Activated CD8-positive, alpha-beta memory T cell treated with anti-CD3 and anti-CD28 coated beads, Interleukin-2, amount 10 ng/mL, durations not matched to agents 7 days and 5 days (primary cell): ENCODE results near the gene LIMCH1. TPM values are rescaled to one million over a fixed set of nuclear protein-coding genes. Genes with fewer than 3 reads are reported as not detected.

Experiments
- ATAC-seq: fragments of 150-1000 bp; cut with Tn5 transposase; one replicate; pipeline ENCODE4 v1.10.0; 2021; ENCODE audit warnings: moderate library complexity
- CTCF ChIA-PET: fragments of 350-600 bp; sonication (Branson Sonifier 250); formaldehyde crosslinking; loops from one replicate; lab custom pipeline; 2021; ENCODE audit warnings: antibody characterized with exemption; lab: Charles Lee
- DNase-seq: peaks from one replicate; pipeline ENCODE4 v3.0.0-alpha.2; 2020
- H3K27ac Mint-ChIP-seq: one replicate; pipeline ENCODE4 v1.8.0; 2021; ENCODE audit warnings: mild to moderate bottlenecking, mixed read lengths
- H3K27me3 Mint-ChIP-seq: one replicate; pipeline ENCODE4 v1.8.0; 2021; ENCODE audit warnings: mixed read lengths
- H3K36me3 Mint-ChIP-seq: one replicate; pipeline ENCODE4 v1.8.0; 2021; ENCODE audit warnings: mild to moderate bottlenecking, mixed read lengths
- H3K4me1 Mint-ChIP-seq: one replicate; pipeline ENCODE4 v1.8.0; 2021; ENCODE audit warnings: mixed read lengths
- H3K4me3 Mint-ChIP-seq: one replicate; pipeline ENCODE4 v1.8.0; 2021; ENCODE audit warnings: mild to moderate bottlenecking, moderate library complexity, mixed read lengths
- H3K9me3 Mint-ChIP-seq: one replicate; pipeline ENCODE4 v1.8.0; 2022; ENCODE audit warnings: low read depth, mixed read lengths
- total RNA-seq, 2 experiments: library from RNA; stranded (reverse); gene quantifications; one replicate each; pipeline ENCODE4 v1.2.3, GENCODE V29; 2021

Gene LIMCH1
- total RNA-seq, 2 experiments from 2014 or later: not detected

DNA sequence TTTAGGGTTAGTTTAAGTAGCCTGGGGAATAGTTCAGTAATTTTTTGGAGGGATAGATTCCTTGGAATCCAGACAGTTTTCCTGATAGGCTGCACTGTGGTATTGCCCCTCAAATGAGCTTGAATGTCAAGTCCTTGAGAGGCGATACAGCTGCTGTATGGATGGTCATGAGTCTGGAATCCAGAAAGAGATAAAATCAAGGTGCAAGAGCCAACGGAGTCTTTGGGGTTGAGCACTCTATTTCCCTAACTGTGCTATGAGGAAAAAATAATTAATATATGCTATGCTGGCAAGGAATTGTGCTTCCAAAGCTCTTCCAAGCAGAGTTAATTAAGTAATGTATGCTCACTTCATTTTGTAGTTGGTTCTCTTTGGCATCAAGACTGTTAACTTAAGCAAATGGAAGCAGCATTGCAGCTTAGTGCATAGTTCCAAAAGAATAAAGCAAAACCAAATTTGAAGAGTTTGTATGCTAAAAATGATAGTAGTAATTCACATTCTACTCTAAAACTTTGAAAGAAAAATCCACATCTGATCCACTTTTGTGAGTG lies 48.8 kb downstream of the LIMCH1 start:
- CTCF ChIA-PET: no interaction called here
- ATAC-seq (no peak), DNase-seq (no peak)
- Mint-ChIP-seq H3K27me3 (no peaks in the 10 kb centered on the region), H3K4me1 (no peaks in the 10 kb centered on the region), H3K36me3 (no peaks in the 10 kb centered on the region), H3K9me3 (peaks cover 2% of the 10 kb centered on the region), H3K27ac (no peak overlapping the region), H3K4me3 (no peak overlapping the region)

DNA sequence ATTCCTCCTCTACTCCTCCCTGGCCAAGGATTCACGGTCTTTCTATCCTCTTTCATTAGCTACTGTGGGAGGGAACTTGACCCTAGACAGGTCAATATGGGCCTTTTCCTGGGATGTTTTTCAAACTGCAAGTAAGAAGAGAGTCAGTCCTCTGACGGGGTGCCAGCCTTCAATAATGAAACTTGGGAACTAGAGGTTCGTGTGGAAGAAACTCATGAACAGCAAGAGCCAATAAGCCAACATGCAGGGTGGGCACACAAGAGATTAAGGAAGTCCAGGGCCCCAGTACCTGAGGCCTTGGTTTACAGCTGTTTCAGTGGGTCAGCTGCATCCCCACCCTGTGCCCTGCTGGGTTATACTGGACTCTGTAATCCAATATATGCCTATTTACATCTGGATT lies 49.3 kb downstream of the LIMCH1 start:
- Mint-ChIP-seq H3K27ac (no peak overlapping the region), H3K4me3 (no peak overlapping the region), H3K4me1 (no peaks in the 10 kb centered on the region), H3K27me3 (no peaks in the 10 kb centered on the region), H3K9me3 (peaks cover 2% of the 10 kb centered on the region), H3K36me3 (no peaks in the 10 kb centered on the region)
- ATAC-seq: no peak
- CTCF ChIA-PET: no interaction called here
- DNase-seq: no peak

DNA sequence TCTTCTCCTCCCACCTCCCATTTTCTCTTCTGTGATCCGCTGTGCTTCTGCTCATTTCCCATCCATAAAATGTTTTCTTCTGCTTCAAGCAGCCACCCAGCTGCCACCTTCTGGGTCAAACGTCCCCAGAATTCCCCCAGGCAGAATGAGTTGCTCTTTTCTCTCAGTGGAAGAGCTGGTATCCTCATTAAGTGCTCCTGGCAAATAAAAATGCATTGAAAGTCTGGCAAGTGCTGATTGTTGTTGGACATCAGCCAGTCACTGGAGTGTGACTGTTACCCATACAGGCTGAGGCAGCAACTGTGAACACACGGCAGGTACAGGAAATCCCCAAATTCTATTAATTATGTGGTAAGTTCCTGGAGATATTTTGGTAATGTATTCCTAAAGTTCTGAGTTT lies 52.6 kb downstream of the LIMCH1 start:
- ATAC-seq: no peak

DNA sequence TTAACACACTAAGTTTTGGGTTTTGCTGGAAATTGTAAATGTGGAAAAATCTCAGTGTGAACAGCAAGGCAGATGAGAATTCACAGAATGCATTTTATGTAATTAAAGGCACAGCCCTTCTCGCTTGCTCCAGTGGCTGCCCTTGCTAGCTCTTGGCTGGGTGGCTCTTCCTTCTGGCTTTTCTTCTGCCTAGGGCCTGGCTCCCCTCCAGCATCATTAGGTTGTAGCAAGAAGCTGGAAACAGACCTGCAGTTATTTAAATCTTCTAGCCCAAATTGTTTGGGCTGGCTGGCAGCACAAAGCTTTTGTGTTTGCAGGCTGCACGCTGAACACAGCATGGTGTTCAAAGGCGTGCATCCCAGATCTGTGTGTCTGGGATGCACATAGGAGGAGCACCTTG lies 56.5 kb downstream of the LIMCH1 start:
- no peaks in the 10 kb centered on the region for H3K27me3 Mint-ChIP-seq
- H3K27ac Mint-ChIP-seq: no peak overlapping the region
- H3K4me3 Mint-ChIP-seq: no peak overlapping the region
- no peaks in the 10 kb centered on the region for H3K9me3 Mint-ChIP-seq
- no peaks in the 10 kb centered on the region for H3K4me1 Mint-ChIP-seq
- no peak for ATAC-seq
- H3K36me3 Mint-ChIP-seq: no peaks in the 10 kb centered on the region
- CTCF ChIA-PET: no interaction called here
- no peak for DNase-seq

More for the DNA sequence above, 52.6 kb downstream of the LIMCH1 start:
- Mint-ChIP-seq H3K4me3 (no peak overlapping the region), H3K27me3 (no peaks in the 10 kb centered on the region), H3K27ac (no peak overlapping the region), H3K4me1 (no peaks in the 10 kb centered on the region), H3K9me3 (no peaks in the 10 kb centered on the region), H3K36me3 (no peaks in the 10 kb centered on the region)
- CTCF ChIA-PET: no interaction called here
- no peak for DNase-seq

DNA sequence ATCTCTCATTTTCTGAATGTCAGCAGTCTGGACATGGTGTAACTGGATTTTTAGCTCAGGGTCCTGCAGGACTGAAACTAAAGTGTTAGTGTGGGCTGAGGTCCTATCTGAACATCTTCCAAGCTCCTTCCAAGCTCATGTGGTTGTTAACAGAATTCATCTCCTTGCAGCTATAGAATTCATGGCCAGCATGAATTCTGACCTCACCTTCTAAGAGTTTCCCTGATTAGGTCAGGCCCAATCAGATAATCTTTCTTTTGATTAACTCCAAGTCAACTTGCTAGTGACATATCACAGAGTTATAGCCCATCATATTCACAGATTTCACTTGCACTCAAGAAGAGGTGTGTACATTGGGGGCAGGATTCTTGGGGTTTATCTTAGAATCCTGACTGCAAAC lies 59.5 kb downstream of the LIMCH1 start:
- no peaks in the 10 kb centered on the region for H3K9me3 Mint-ChIP-seq
- CTCF ChIA-PET: no interaction called here
- H3K4me3 Mint-ChIP-seq: no peak overlapping the region
- no peak overlapping the region for H3K27ac Mint-ChIP-seq
- H3K27me3 Mint-ChIP-seq: no peaks in the 10 kb centered on the region
- H3K36me3 Mint-ChIP-seq: no peaks in the 10 kb centered on the region
- ATAC-seq (no peak), DNase-seq (no peak)
- no peaks in the 10 kb centered on the region for H3K4me1 Mint-ChIP-seq

DNA sequence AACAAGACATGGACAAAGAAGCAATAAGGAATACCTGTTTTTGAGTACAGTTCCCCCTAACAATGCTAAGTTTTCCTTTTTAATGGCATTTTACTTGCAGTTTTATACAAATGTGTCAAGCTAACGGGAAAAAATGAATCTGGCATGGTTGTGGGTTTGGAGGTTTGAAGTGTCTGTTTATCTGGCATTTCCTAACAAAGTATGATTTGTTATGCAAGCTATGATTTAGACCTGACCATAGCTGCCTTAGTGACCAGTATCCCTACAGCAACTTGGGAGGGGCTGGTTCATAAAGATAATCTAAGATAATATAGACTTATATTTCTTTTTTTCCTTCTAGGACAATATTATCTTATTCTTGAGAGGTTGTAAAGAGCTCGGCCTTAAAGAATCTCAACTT lies 60.6 kb downstream of the LIMCH1 start:
- H3K9me3 Mint-ChIP-seq: no peaks in the 10 kb centered on the region
- no peaks in the 10 kb centered on the region for H3K4me1 Mint-ChIP-seq
- CTCF ChIA-PET: no interaction called here
- ATAC-seq (no peak), DNase-seq (no peak)
- H3K27ac Mint-ChIP-seq: no peak overlapping the region
- H3K36me3 Mint-ChIP-seq: no peaks in the 10 kb centered on the region
- no peak overlapping the region for H3K4me3 Mint-ChIP-seq
- H3K27me3 Mint-ChIP-seq: no peaks in the 10 kb centered on the region

DNA sequence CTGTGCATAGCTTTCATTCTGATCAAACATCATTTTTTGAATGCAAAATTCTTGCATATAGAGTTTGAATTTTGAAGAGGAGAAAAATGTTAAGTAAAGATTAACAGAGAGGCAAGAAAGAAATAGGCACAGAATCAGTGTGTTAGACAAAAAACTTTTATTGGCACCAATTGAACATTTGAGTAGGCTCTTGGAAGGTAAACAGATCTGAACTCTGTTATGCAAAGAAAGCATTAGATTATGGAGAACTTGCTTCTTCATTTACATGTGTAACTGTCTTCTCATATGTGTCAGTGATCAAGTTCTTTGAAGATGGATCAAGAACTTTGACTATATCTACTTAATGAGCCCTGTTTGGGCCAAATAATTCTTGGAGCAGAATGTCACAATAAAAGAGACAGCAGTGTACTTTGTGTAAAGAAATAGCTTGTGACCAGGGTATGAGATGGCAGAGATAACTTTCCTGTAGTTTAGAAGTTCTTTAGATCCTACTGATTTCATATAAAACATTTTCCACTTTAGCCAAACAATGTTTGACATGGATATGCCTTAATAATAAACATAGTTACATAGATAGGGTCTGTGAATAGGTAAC lies 61.3 kb downstream of the LIMCH1 start:
- Mint-ChIP-seq H3K4me3 (no peak overlapping the region), H3K4me1 (no peaks in the 10 kb centered on the region), H3K36me3 (no peaks in the 10 kb centered on the region), H3K27ac (no peak overlapping the region), H3K27me3 (no peaks in the 10 kb centered on the region), H3K9me3 (no peaks in the 10 kb centered on the region)
- ATAC-seq: no peak
- CTCF ChIA-PET: no interaction called here
- DNase-seq: no peak

DNA sequence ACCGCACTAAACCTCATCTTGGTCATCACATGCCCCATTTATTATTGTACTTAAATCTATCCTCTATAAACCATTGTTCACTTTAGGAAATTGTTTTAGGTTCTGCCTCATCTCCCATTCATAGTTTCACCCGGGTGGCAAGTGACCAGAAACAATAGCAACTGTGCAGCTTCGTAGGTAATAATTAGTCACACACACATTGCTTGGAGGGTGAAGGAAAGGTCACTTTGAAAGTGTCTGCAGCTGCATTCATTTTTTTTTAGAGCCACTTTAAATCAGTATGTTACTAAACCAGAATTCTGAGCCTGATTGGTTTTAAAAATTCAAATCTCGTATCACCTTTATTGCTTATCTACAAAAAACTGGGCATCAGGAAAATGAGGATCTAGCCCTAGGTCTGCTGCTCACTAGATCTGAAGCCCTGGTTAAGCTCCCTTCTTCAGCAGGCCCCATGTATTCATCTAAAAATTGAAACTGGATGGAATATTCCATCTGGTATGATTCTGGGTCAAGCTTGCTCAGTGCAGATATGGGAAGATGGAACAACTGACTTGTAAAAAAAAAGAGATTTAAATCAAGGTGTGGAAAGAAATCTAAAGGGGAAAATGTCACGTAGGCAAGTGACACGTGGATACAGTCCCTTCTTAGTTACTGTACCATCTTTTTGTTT lies 62.4 kb downstream of the LIMCH1 start:
- no peak for ATAC-seq
- Mint-ChIP-seq H3K4me3 (no peak overlapping the region), H3K36me3 (no peaks in the 10 kb centered on the region), H3K27ac (no peak overlapping the region), H3K27me3 (no peaks in the 10 kb centered on the region), H3K4me1 (no peaks in the 10 kb centered on the region), H3K9me3 (no peaks in the 10 kb centered on the region)
- DNase-seq: no peak
- CTCF ChIA-PET: no interaction called here

DNA sequence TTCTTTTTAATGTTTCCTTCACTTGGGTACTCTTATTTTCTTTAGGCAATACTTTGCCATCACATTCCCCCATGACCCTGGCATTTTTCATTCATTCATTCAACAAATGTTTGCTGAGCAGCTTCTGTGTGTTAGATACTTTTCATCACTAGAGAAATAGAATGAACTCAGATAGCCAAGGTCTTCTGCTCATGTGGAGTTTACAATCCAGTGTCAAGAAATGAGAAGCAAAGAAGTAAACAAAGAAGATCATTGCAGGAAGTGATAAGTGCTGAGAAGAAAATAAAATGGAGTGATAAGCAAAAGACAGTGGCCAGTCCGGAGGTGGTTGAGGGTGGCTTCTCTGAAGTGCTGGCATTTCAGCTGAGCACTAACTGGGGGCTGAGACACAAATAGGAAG lies 63.1 kb downstream of the LIMCH1 start:
- Mint-ChIP-seq H3K9me3 (no peaks in the 10 kb centered on the region), H3K4me3 (no peak overlapping the region), H3K27me3 (no peaks in the 10 kb centered on the region), H3K4me1 (no peaks in the 10 kb centered on the region), H3K36me3 (no peaks in the 10 kb centered on the region), H3K27ac (no peak overlapping the region)
- CTCF ChIA-PET: no interaction called here
- ATAC-seq (no peak), DNase-seq (no peak)

DNA sequence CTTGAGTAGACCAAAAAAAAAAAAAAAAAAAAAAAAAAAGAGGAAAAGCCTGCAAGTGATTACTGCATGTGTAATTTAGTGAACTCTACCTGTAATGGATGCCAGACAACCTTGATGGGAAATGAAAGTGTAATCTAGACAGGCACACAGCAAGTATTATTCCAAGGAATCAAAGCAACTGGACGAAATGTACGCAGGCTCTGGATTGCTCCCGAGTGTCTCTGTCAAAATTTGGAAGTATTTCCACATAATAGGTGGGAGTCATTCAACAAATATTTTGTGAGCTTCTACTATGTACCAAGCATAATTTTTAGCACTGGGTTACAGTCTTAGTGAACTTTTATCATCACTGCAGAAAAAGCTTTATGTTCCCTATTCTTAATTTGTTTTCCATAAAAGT lies 64.2 kb downstream of the LIMCH1 start:
- Mint-ChIP-seq H3K4me1 (no peaks in the 10 kb centered on the region), H3K9me3 (no peaks in the 10 kb centered on the region), H3K4me3 (no peak overlapping the region), H3K27me3 (no peaks in the 10 kb centered on the region), H3K27ac (no peak overlapping the region), H3K36me3 (no peaks in the 10 kb centered on the region)
- no peak for ATAC-seq
- CTCF ChIA-PET: interaction anchor here (0.7 kb wide), 1 partner anchor 30 kb away, joined by 3 read pairs; no protein-coding TSS in a partner anchor
- DNase-seq: no peak

DNA sequence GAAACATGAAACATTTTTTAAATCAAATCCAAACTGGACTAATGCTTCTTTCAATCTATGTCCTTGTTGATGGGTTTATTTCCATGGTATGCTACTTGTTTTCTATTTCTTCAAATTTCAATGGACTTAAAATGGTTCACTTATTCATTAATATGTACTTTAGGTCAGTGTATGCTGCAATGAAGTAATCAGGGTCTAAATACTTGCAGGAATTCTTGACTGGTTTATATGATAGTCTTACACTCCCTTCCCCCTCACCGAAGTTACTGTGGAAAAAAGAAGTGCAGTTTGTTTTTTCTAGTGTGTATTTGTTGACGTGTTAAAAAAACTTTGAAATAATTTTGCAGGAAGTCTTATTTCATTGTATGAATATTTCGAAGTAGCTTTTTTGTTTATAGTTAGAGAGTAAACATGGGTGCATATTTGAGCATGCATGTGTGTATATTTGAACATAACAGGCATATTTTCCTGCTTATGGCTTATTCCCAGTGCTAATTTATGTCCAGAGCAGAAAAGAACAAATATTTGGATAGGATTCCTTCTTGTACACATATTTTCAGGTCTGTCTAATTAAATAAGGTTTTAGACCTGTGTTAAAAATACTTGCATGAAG lies 65.0 kb downstream of the LIMCH1 start:
- H3K27ac Mint-ChIP-seq: no peak overlapping the region
- no peak overlapping the region for H3K4me3 Mint-ChIP-seq
- DNase-seq (no peak), ATAC-seq (no peak)
- H3K36me3 Mint-ChIP-seq: no peaks in the 10 kb centered on the region
- no peaks in the 10 kb centered on the region for H3K27me3 Mint-ChIP-seq
- no peaks in the 10 kb centered on the region for H3K9me3 Mint-ChIP-seq
- no peaks in the 10 kb centered on the region for H3K4me1 Mint-ChIP-seq
- CTCF ChIA-PET: no interaction called here

DNA sequence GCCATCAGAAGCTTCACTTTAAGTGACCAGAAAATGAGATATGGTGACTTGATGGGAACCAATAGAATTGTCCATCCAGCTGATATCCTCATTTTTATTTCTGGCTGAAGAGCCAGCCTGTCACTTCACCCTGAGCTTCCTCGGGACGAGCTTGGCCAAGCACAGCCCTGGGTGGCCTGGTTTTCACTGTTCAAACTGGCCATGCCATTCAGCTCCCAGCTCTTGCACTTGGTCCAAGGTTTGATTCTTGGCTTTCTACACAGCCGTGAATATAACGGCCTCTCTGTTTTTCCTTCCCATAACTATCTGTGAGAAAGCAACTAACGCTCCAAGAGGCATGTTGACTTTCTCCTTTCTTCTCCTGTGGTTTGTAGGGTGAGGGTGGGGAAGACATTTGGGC lies 71.9 kb downstream of the LIMCH1 start:
- CTCF ChIA-PET: no interaction called here
- DNase-seq (no peak), ATAC-seq (no peak)
- Mint-ChIP-seq H3K9me3 (no peaks in the 10 kb centered on the region), H3K36me3 (no peaks in the 10 kb centered on the region), H3K4me1 (no peaks in the 10 kb centered on the region), H3K27me3 (no peaks in the 10 kb centered on the region), H3K27ac (no peak overlapping the region), H3K4me3 (no peak overlapping the region)

DNA sequence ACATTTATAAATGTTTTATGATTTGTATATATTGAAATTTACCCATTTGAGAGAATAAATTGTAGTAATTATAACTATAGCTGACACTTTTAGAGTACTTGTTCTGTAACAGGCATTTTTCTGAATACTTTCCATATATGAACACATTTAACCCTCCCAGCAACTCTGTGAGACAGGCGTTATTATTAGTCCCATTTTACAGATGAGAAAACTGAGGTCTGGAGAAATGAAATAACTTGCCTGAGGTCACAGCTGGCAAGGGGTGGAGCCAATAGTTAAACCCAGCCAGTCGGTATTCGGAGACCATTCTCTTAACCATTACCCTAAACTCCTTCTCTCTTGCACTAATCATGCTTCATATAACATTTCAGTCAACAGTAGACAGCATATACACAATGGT lies 72.5 kb downstream of the LIMCH1 start:
- H3K27me3 Mint-ChIP-seq: no peaks in the 10 kb centered on the region
- no peaks in the 10 kb centered on the region for H3K36me3 Mint-ChIP-seq
- no peak overlapping the region for H3K4me3 Mint-ChIP-seq
- no peak overlapping the region for H3K27ac Mint-ChIP-seq
- DNase-seq (no peak), ATAC-seq (no peak)
- H3K4me1 Mint-ChIP-seq: no peaks in the 10 kb centered on the region
- no peaks in the 10 kb centered on the region for H3K9me3 Mint-ChIP-seq
- CTCF ChIA-PET: no interaction called here
